IMR-90 (cell line): ENCODE data around the gene ABCA3. TPM values are rescaled to one million over a fixed set of nuclear protein-coding genes. Genes with fewer than 3 reads are reported as not detected.

Experiments used
- ATAC-seq: fragments of 200-7000 bp; cut with Tn5 transposase; 2 replicates; pipeline ENCODE4 v1.9.1; 2020; ENCODE audit warnings: low read depth, mild to moderate bottlenecking, moderate library complexity
- BruUV-seq: library from RNA; stranded (reverse); fragments of 400-500 nt; replicated peaks from 2 replicates; lab custom pipeline; 2021; lab: Mats Ljungman, UMichigan
- CTCF ChIA-PET: fragments of 300-600 bp; formaldehyde crosslinking; extraction: SDS; loops from one replicate; lab custom pipeline; 2021; ENCODE audit warnings: antibody characterized with exemption; lab: Yijun Ruan, JAX
- POLR2A ChIA-PET: fragments of 300-600 bp; sonication (Branson Sonifier 250); formaldehyde crosslinking; loops from one replicate; lab custom pipeline; 2022; ENCODE audit warnings: antibody characterized with exemption; ENCODE audit not compliant: unreplicated experiment; lab: Charles Lee
- DNase-seq: peaks from one replicate; pipeline ENCODE4 v3.0.0; 2013
- H2AFZ ChIP-seq: replicated peaks from 2 replicates; pipeline ENCODE3; 2013; ENCODE audit warnings: low read length, mild to moderate bottlenecking; ENCODE audit not compliant: poor library complexity
- H2AK5ac ChIP-seq: 2 replicates; pipeline ENCODE4 v1.6.1; 2013; ENCODE audit warnings: low read depth, low read length, inconsistent platforms
- H2AK9ac ChIP-seq: replicated peaks from 2 replicates; pipeline ENCODE3; 2013; ENCODE audit warnings: mild to moderate bottlenecking, low read depth, low read length, moderate library complexity; ENCODE audit not compliant: poor library complexity
- H2BK120ac ChIP-seq: 2 replicates; pipeline ENCODE4 v1.6.1; 2013; ENCODE audit warnings: low read depth, low read length, inconsistent platforms
- H2BK15ac ChIP-seq: 3 replicates; pipeline ENCODE4 v1.6.1; 2013; ENCODE audit warnings: low read depth, low read length, inconsistent platforms
- H2BK20ac ChIP-seq: 2 replicates; pipeline ENCODE4 v1.6.1; 2013; ENCODE audit warnings: low read depth, mild to moderate bottlenecking, inconsistent platforms, low read length, moderate library complexity
- H2BK5ac ChIP-seq: 2 replicates; pipeline ENCODE4 v1.6.1; 2013; ENCODE audit warnings: mild to moderate bottlenecking, low read depth, low read length, inconsistent platforms; ENCODE audit not compliant: poor library complexity, severe bottlenecking
- H3K14ac ChIP-seq: replicated peaks from 2 replicates; pipeline ENCODE4 v1.6.1; 2013; ENCODE audit warnings: low read depth, low read length, inconsistent platforms
- H3K18ac ChIP-seq: 2 replicates; pipeline ENCODE4 v1.6.1; 2013; ENCODE audit warnings: low read depth, low read length, control low read depth
- H3K23ac ChIP-seq: 2 replicates; pipeline ENCODE4 v1.6.1; 2013; ENCODE audit warnings: low read depth, low read length, inconsistent platforms
- H3K27ac ChIP-seq: 2 replicates; pipeline ENCODE4 v1.5.1; 2013; ENCODE audit warnings: mild to moderate bottlenecking, control low read depth, low read length; ENCODE audit not compliant: insufficient read depth
- H3K27me3 ChIP-seq: 2 replicates; pipeline ENCODE4 v1.6.1; 2013; ENCODE audit warnings: low read length; ENCODE audit not compliant: control insufficient read depth, insufficient read depth
- H3K36me3 ChIP-seq: 2 replicates; pipeline ENCODE4 v1.6.1; 2013; ENCODE audit warnings: low read length, mixed read lengths; ENCODE audit not compliant: control insufficient read depth, insufficient read depth
- H3K4ac ChIP-seq: 2 replicates; pipeline ENCODE4 v1.6.1; 2013; ENCODE audit warnings: low read depth, low read length, inconsistent platforms
- H3K4me1 ChIP-seq: 2 replicates; pipeline ENCODE4 v1.6.1; 2013; ENCODE audit warnings: low read length, mixed read lengths; ENCODE audit not compliant: control insufficient read depth, insufficient read depth
- H3K4me2 ChIP-seq: 2 replicates; pipeline ENCODE4 v1.6.1; 2013; ENCODE audit warnings: low read depth, mild to moderate bottlenecking, control low read depth, low read length, moderate library complexity
- H3K4me3 ChIP-seq: 2 replicates; pipeline ENCODE4 v1.5.1; 2013; ENCODE audit warnings: low read depth, mild to moderate bottlenecking, control low read depth, low read length, moderate library complexity; ENCODE audit not compliant: insufficient read depth
- H3K56ac ChIP-seq: 2 replicates; pipeline ENCODE4 v1.6.1; 2013; ENCODE audit warnings: low read length, inconsistent platforms; ENCODE audit not compliant: insufficient read depth; ENCODE audit errors: extremely low read depth
- H3K79me1 ChIP-seq, 2 experiments: 2 replicates each; pipeline ENCODE4 v1.6.1; 2013; ENCODE audit warnings: low read length in 2 of 2, inconsistent platforms in 1 of 2, low read depth in 1 of 2
- H3K9ac ChIP-seq: 2 replicates; pipeline ENCODE4 v1.6.1; 2013; ENCODE audit warnings: low read depth, low read length, control low read depth
- H3K9me1 ChIP-seq: 2 replicates; pipeline ENCODE4 v1.6.1; 2013; ENCODE audit warnings: low read length, inconsistent platforms; ENCODE audit not compliant: insufficient read depth
- H3K9me3 ChIP-seq: 2 replicates; pipeline ENCODE4 v1.6.1; 2013; ENCODE audit warnings: low read length; ENCODE audit not compliant: control insufficient read depth, insufficient read depth
- H4K20me1 ChIP-seq: 2 replicates; pipeline ENCODE4 v1.6.1; 2013; ENCODE audit warnings: low read length, inconsistent platforms; ENCODE audit not compliant: insufficient read depth
- H4K5ac ChIP-seq: 2 replicates; pipeline ENCODE4 v1.6.1; 2013; ENCODE audit warnings: mild to moderate bottlenecking, low read depth, low read length, control low read depth
- H4K8ac ChIP-seq, 2 experiments: 2 replicates each; pipeline ENCODE4 v1.6.1; 2013; ENCODE audit warnings: low read depth in 2 of 2, low read length in 2 of 2, control low read depth in 1 of 2, inconsistent platforms in 1 of 2
- H4K91ac ChIP-seq: 2 replicates; pipeline ENCODE4 v1.6.1; 2013; ENCODE audit warnings: low read depth, low read length, inconsistent platforms; ENCODE audit not compliant: insufficient read depth
- CHD1 ChIP-seq: IDR thresholded peaks from 2 replicates; pipeline ENCODE4 v1.6.1; 2012; ENCODE audit warnings: low read depth, low read length, improper control_type of control experiment
- NFE2L2 ChIP-seq: fragments of 150-350 bp; IDR thresholded peaks from 2 replicates; pipeline ENCODE4 v1.6.1; 2016; ENCODE audit warnings: low read depth, mild to moderate bottlenecking, low read length
- RCOR1 ChIP-seq: IDR thresholded peaks from 2 replicates; pipeline ENCODE4 v1.6.1; 2012; ENCODE audit warnings: mild to moderate bottlenecking, low read length, improper control_type of control experiment; ENCODE audit not compliant: insufficient replicate concordance
- SMC3 ChIP-seq: fragments of 150-350 bp; IDR thresholded peaks from 2 replicates; pipeline ENCODE4 v1.6.1; 2016; ENCODE audit warnings: low read depth, mild to moderate bottlenecking, antibody characterized with exemption, low read length, moderate library complexity
- USF2 ChIP-seq: fragments of 150-350 bp; IDR thresholded peaks from 2 replicates; pipeline ENCODE4 v1.6.1; 2017; ENCODE audit warnings: mild to moderate bottlenecking, antibody characterized with exemption, low read length, low read depth
- WGBS, 2 experiments: methylation state at CpG; one replicate each; pipeline versions ENCODE4 v1.1.5 to v1.1.7; 2013; ENCODE audit warnings: missing lambda C conversion rate in 2 of 2; ENCODE audit not compliant: insufficient read length in 1 of 2; ENCODE audit errors: extremely low coverage in 2 of 2; 5-methylcytosine and 5-hydroxymethylcytosine counted together
- dilution Hi-C: fragments of 300-500 bp; cut with HindIII; formaldehyde crosslinking; loops from one replicate; pipeline ENCODE4 v1.14.3; 2018; ENCODE audit warnings: low sequenced_read_pairs; ENCODE audit not compliant: unreplicated experiment
- in situ Hi-C: fragments of 300-500 bp; cut with MboI; formaldehyde crosslinking; loops from 3 replicates; pipeline ENCODE4 v1.14.3; 2019; ENCODE audit warnings: low sequenced_read_pairs, inconsistent platforms, mixed read lengths
- intact Hi-C: fragments of 100-400 bp; cut with micrococcal nuclease; formaldehyde crosslinking; loops from 2 replicates; pipeline ENCODE4 v1.10.0; 2022
- polyA plus RNA-seq, 3 experiments: library from polyadenylated mRNA; depleted of rRNA; stranded (reverse); fragments of >200 nt; gene quantifications; 2 replicates each; pipeline ENCODE4 v1.2.3, GENCODE V29; 2012; ENCODE audit warnings: low replicate concordance in 1 of 3
- total RNA-seq: library from RNA; depleted of rRNA; stranded (reverse); fragments of >200 nt; gene quantifications from 2 replicates; pipeline ENCODE4 v1.2.3, GENCODE V29; 2012

Gene ABCA3
- total and polyA plus RNA-seq, 2 of the 4 experiments (the other 2 are of a cell fraction) = 0.18 to 0.22 TPM

DNA sequence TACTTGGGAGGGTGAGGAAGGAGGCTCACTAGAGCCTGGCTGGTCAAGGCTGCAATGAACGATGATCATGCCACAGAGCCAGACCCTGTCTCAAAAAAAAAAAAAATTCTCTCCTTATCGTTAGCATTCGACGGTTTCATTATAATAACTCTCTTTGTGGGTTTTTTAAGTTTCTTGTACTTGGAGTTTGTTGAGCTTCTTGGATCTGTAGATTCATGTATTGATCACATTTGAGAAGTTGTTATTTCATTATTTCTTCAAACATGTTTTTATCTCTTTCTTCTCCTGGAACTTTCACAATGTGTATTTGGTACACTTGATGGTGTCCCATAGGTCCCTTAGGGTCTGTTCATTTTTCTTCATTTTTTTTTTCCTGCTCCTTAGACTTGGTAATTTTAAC, 16.8 kb upstream of the ABCA3 start:
- no peak overlapping the region for H3K56ac ChIP-seq
- H2BK20ac ChIP-seq = no peak overlapping the region
- H3K27ac ChIP-seq = no peak overlapping the region
- no peak overlapping the region for H3K4ac ChIP-seq
- no CpG with 5 or more reads among the region's 4 CpGs for WGBS, 2 experiments
- no peaks in the 10 kb centered on the region for H3K4me1 ChIP-seq
- no peak overlapping the region for H2AK9ac ChIP-seq
- no peak overlapping the region for H2BK5ac ChIP-seq
- H3K4me2 ChIP-seq = no peak overlapping the region
- H3K23ac ChIP-seq = no peak overlapping the region
- no peak overlapping the region for H2BK15ac ChIP-seq
- H4K20me1 ChIP-seq = no peaks in the 10 kb centered on the region
- H2AK5ac ChIP-seq = no peak overlapping the region
- POLR2A ChIA-PET = no interaction called here
- ATAC-seq (no peak), DNase-seq (no peak)
- no peak overlapping the region for H3K9ac ChIP-seq
- peaks cover 23% of the 10 kb centered on the region for H3K27me3 ChIP-seq
- H3K9me3 ChIP-seq = peaks cover 4% of the 10 kb centered on the region; the same call in 1 of the 2 replicates
- no peak overlapping the region for H4K5ac ChIP-seq
- no peak for TF ChIP-seq CHD1
- no peak for TF ChIP-seq NFE2L2
- TF ChIP-seq SMC3 = no peak
- TF ChIP-seq USF2 = no peak
- no peak for TF ChIP-seq RCOR1
- no peak overlapping the region for H3K14ac ChIP-seq
- no peaks in the 10 kb centered on the region for H3K79me1 ChIP-seq
- H2BK120ac ChIP-seq = no peak overlapping the region
- in situ Hi-C loops (loop anchor here (10.0 kb wide), 1 partner anchor 47 kb away; no protein-coding TSS in a partner anchor), dilution Hi-C loops (no loop called here), intact Hi-C loops (loop anchor here (5.0 kb wide), 1 partner anchor 35 kb away; no protein-coding TSS in a partner anchor)
- H3K4me3 ChIP-seq = no peak overlapping the region
- BruUV-seq = no TSS peak
- no peaks in the 10 kb centered on the region for H3K9me1 ChIP-seq
- no peak overlapping the region for H3K18ac ChIP-seq
- no peak overlapping the region for H4K8ac ChIP-seq
- CTCF ChIA-PET = no interaction called here
- H3K36me3 ChIP-seq = no peaks in the 10 kb centered on the region
- H4K91ac ChIP-seq = no peak overlapping the region
- H2AFZ ChIP-seq = no peak overlapping the region
